Aorta (tissue), 5 donors: ENCODE results near the gene NEDD4L. TPM values are rescaled to one million over a fixed set of nuclear protein-coding genes. Genes with fewer than 3 reads are reported as not detected.

ENCODE experiments used
- ATAC-seq: fragments of 200-7000 bp; cut with Tn5 transposase; one replicate; pipeline ENCODE4 v1.9.1; 2022; ENCODE audit warnings: moderate library complexity; ENCODE audit not compliant: low FRiP score
- DNase-seq, 2 donors: peaks; one replicate each; pipeline ENCODE4 v3.0.0-alpha.2; 2020
- H3K27ac ChIP-seq, 2 donors: one replicate each; pipeline ENCODE4 v1.5.1; 2013; ENCODE audit warnings: low read length in 2 of 2, mild to moderate bottlenecking in 2 of 2, moderate library complexity in 2 of 2, control low read depth in 1 of 2, inconsistent platforms in 1 of 2, low read depth in 1 of 2
- H3K27me3 ChIP-seq, 2 donors: one replicate each; pipeline ENCODE4 v1.6.1; 2013; ENCODE audit warnings: control low read depth in 1 of 2, low read length in 1 of 2, mild to moderate bottlenecking in 1 of 2, moderate library complexity in 1 of 2; ENCODE audit not compliant: insufficient read depth in 2 of 2, control insufficient read depth in 1 of 2
- H3K36me3 ChIP-seq, 2 donors: one replicate each; pipeline ENCODE4 v1.6.1; 2013; ENCODE audit warnings: control low read depth in 1 of 2, low read length in 1 of 2, mild to moderate bottlenecking in 1 of 2; ENCODE audit not compliant: insufficient read depth in 2 of 2, control insufficient read depth in 1 of 2
- H3K4me1 ChIP-seq, 2 donors: one replicate each; pipeline ENCODE4 v1.6.1; 2013; ENCODE audit warnings: low read length in 2 of 2, control low read depth in 1 of 2, mild to moderate bottlenecking in 1 of 2, moderate library complexity in 1 of 2; ENCODE audit not compliant: insufficient read depth in 2 of 2, control insufficient read depth in 1 of 2
- H3K4me3 ChIP-seq, 2 donors: one replicate each; pipeline ENCODE4 v1.5.1; 2013; ENCODE audit warnings: low read length in 2 of 2, control low read depth in 1 of 2, mild to moderate bottlenecking in 1 of 2
- H3K9me3 ChIP-seq: one replicate; pipeline ENCODE4 v1.6.1; 2013; ENCODE audit warnings: mild to moderate bottlenecking, low read length; ENCODE audit not compliant: control insufficient read depth
- WGBS, 2 donors: extraction: QIAGEN DNeasy Blood & Tissue Kit; methylation state at CpG; one replicate each; pipeline ENCODE4 v1.1.7; 2013; 5-methylcytosine and 5-hydroxymethylcytosine counted together
- intact Hi-C, 2 donors: fragments of 100-400 bp; cut with DNase I; formaldehyde crosslinking; loops; one replicate each; pipeline versions ENCODE4 v1.14.2 to v1.15.0; 2022
- polyA plus RNA-seq, 2 donors: library from polyadenylated mRNA; stranded (reverse); fragments of 200-250 nt; gene quantifications; one replicate each; pipeline ENCODE4 v1.2.3, GENCODE V29; 2013
- total RNA-seq, 2 donors: library from RNA; stranded (reverse); fragmentation: NEBNext Ultra II Directional; extraction: Animal tissue kit (Norgen Biotek cat#: 25700); gene quantifications; one replicate each; pipeline ENCODE4 v1.2.1, GENCODE V29; 2021
- donor health status: healthy with polysubstance abuse.
- donor health status: Bipolar disorder and iron deficiency.
- donor health status: DM: no; HTN: no; CAD: no.
- donor health status: DM: no; HTN: no; CAD: no.
- donor health status: DM: yes; HTN: yes; CAD: no.

NEDD4L gene
- total and polyA plus RNA-seq, 4 donors, result 4.0 to 24.0 (median 17.8) TPM

- ATAC-seq, result no peak
- Histone ChIP-seq H3K4me3 (no peak overlapping the region), H3K27ac (no peak overlapping the region), H3K27me3 (peaks cover 0 to 3% of the 10 kb centered on the region in 2 donors), H3K4me1 (no peaks in the 10 kb centered on the region), H3K9me3 (no peaks in the 10 kb centered on the region), H3K36me3 (no peaks in the 10 kb centered on the region)
- DNase-seq, result no peak
- intact Hi-C loops, result no loop called here
- 94 to 95% methylated on average over 2 of the region's 2 CpGs for WGBS, 2 donors
These were observed 20.9 kb upstream of the NEDD4L start for GRCh38 chr18:58023108-58023507.

- DNase-seq (no peak), ATAC-seq (no peak)
- intact Hi-C loops, result no loop called here
- no peak overlapping the region for H3K4me3 ChIP-seq
- H3K27ac ChIP-seq, result no peak overlapping the region
- 42 to 46% methylated on average over 3 of the region's 3 CpGs for WGBS, 2 donors
- no peaks in the 10 kb centered on the region for H3K9me3 ChIP-seq
- no peaks in the 10 kb centered on the region for H3K36me3 ChIP-seq
- H3K27me3 ChIP-seq, result peaks cover 0 to 3% of the 10 kb centered on the region in 2 donors
- no peaks in the 10 kb centered on the region for H3K4me1 ChIP-seq
These were observed 19.9 kb upstream of the NEDD4L start for GRCh38 chr18:58024139-58024538.

DNA sequence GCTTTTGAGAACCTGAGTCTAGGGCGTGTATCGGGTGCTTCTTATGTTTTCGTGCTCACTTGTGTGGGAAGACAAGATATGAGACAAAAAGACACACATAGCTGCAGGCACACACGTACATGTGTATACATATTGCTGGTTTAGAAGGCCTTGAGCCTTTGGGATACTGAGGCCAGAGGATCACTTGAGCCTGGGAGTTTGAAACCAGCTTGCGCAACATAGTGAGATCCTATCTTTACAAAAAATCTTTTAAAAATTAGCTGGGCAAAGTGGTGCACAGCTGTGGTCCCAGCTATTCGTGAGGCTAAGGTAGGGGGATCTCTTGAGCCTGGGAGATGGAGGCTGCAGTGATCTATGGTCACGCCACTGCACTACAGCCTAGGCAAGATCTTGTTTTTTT is 18.8 kb upstream of the NEDD4L start:
- no peaks in the 10 kb centered on the region for H3K36me3 ChIP-seq
- WGBS, 2 donors, result 94 to 95% methylated on average over 7 of the region's 7 CpGs
- peaks cover 0 to 3% of the 10 kb centered on the region in 2 donors for H3K27me3 ChIP-seq
- ATAC-seq (no peak), DNase-seq (no peak)
- H3K9me3 ChIP-seq, result no peaks in the 10 kb centered on the region
- H3K4me3 ChIP-seq, result no peak overlapping the region
- no peaks in the 10 kb centered on the region for H3K4me1 ChIP-seq
- intact Hi-C loops, result no loop called here
- H3K27ac ChIP-seq, result no peak overlapping the region

DNA sequence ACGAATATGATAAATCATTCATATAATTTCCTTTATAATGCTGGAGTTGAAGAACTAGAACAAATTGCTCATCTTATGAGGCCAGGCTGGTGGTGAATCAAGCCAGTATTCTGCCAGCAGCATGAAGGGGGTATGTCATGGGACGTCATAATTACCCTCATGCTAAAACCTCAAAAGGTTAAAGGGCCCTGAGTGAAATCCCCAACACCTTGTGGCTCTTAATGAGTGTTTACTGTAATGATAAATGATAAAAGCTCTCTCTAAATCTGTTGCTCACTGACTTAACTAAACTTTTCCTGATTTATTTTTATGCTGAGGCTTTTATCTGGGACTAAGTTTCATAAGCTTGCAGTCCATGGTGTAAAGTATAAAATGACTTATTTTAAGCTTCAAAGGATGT is 18.3 kb upstream of the NEDD4L start:
- intact Hi-C loops, result no loop called here
- Histone ChIP-seq H3K27ac (no peak overlapping the region), H3K9me3 (no peaks in the 10 kb centered on the region), H3K4me3 (no peak overlapping the region), H3K27me3 (peaks cover 0 to 3% of the 10 kb centered on the region in 2 donors), H3K4me1 (no peaks in the 10 kb centered on the region), H3K36me3 (no peaks in the 10 kb centered on the region)
- 88 to 90% methylated on average over 2 of the region's 2 CpGs for WGBS, 2 donors
- DNase-seq, result no peak
- ATAC-seq, result no peak

DNA sequence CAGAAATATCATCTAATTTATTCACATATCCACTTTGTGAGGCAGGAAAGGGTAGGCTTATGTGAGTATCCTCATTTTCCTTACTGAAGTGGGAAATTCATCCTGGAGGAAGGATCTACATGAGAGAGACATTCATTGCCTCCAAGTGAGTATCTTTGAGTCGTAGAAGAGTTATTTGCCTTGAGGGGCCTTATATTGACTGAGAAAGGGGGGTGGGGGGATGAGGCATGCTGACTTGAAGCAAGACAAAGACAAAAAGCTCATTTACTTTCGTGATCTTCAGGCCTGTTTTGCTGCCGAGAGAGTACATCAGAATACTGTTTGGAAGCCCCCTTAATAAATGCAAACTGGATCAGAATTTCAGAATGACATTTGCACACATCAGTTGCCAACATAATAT is 17.6 kb upstream of the NEDD4L start:
- no peaks in the 10 kb centered on the region for H3K4me1 ChIP-seq
- intact Hi-C loops, result no loop called here
- 67 to 71% methylated on average over 3 of the region's 3 CpGs for WGBS, 2 donors
- H3K4me3 ChIP-seq, result no peak overlapping the region
- no peak overlapping the region for H3K27ac ChIP-seq
- DNase-seq, result no peak
- no peak for ATAC-seq
- H3K36me3 ChIP-seq, result no peaks in the 10 kb centered on the region
- no peaks in the 10 kb centered on the region for H3K9me3 ChIP-seq
- H3K27me3 ChIP-seq, result peaks cover 0 to 3% of the 10 kb centered on the region in 2 donors

DNA sequence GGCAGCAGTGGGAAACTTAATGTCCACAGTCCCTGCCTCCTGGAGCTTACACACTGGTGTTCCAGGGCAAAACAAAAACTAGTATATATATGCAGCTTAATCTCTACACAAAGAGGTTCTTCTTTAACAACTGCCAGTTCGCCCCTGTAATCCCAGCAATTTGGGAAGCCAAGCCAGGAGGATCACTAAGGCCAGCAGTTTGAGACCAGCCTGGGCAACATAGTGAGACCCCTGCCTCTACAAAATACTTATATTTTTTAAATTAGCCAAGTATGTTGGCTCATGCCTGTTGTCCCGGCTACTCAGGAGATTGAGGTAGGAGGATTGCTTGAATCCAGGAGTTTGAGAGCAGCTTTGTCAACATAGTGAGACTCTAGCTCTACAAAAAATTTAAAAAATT is 17.2 kb upstream of the NEDD4L start:
- no peak for DNase-seq
- Histone ChIP-seq H3K36me3 (no peaks in the 10 kb centered on the region), H3K27ac (no peak overlapping the region), H3K27me3 (peaks cover 0 to 3% of the 10 kb centered on the region in 2 donors), H3K9me3 (no peaks in the 10 kb centered on the region), H3K4me3 (no peak overlapping the region), H3K4me1 (no peaks in the 10 kb centered on the region)
- intact Hi-C loops, result no loop called here
- WGBS, 2 donors, result 48 to 49% methylated on average over 2 of the region's 2 CpGs
- no peak for ATAC-seq

DNA sequence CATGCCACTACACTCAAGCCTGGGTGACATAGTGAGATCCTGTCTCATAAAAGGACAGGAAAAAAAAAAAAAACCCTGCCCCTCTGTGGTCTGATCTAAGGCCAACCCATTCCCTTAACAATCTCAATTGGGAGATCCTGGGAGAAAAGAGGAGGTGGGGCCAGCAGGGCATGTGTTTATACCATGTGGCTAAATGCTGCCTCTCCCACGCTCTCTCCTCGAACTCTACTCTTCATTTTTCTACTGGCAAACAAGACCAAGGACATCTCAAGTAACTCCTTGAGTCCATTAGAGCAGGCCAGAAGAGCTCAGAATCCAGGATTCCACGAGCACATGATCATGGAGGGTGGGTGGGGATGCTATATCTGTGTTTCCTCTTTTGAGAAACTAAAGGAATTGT is 16.7 kb upstream of the NEDD4L start:
- Histone ChIP-seq H3K4me3 (no peak overlapping the region), H3K36me3 (no peaks in the 10 kb centered on the region), H3K27ac (no peak overlapping the region), H3K4me1 (no peaks in the 10 kb centered on the region), H3K9me3 (no peaks in the 10 kb centered on the region), H3K27me3 (peaks cover 0 to 3% of the 10 kb centered on the region in 2 donors)
- ATAC-seq (no peak), DNase-seq (no peak)
- intact Hi-C loops, result no loop called here
- WGBS, 2 donors, result 86 to 90% methylated on average over 3 of the region's 3 CpGs

DNA sequence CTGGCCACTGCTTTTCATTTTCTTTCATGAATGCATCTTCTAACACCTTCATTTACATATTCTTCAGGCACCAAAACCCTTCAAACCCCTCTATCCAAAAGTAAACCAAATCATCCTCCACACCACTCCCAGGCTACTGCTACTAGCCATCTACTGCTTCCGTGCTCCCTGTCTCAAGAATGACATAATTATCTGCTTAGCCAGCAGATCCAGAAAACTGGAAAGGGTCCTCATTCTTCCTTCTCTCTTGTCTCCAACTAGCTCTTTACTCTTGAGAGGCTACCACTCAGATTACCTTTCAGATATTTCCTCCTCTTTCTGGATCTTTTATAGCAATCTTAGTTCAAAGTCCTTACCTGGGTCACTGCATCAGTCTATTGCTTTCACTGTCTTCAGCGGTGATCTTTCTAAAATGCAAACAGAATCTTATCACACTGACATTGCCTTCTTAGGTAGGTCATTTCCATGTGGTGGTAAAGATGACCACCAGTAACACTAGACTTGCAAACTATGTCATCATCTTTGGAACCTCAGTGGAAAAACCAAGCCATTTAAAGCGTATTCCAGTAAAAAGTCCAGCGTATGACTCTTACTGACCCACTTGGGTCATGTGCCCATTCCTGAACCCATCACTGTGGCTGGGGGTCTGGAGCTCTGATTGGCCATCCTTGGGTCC is 15.8 kb upstream of the NEDD4L start:
- no peak overlapping the region for H3K27ac ChIP-seq
- intact Hi-C loops, result no loop called here
- H3K9me3 ChIP-seq, result no peaks in the 10 kb centered on the region
- no peaks in the 10 kb centered on the region for H3K36me3 ChIP-seq
- no peak for DNase-seq
- WGBS, 2 donors, result 93 to 96% methylated on average over 4 of the region's 4 CpGs
- no peak overlapping the region for H3K4me3 ChIP-seq
- no peak for ATAC-seq
- H3K27me3 ChIP-seq, result peaks cover 0 to 3% of the 10 kb centered on the region in 2 donors
- H3K4me1 ChIP-seq, result no peaks in the 10 kb centered on the region

DNA sequence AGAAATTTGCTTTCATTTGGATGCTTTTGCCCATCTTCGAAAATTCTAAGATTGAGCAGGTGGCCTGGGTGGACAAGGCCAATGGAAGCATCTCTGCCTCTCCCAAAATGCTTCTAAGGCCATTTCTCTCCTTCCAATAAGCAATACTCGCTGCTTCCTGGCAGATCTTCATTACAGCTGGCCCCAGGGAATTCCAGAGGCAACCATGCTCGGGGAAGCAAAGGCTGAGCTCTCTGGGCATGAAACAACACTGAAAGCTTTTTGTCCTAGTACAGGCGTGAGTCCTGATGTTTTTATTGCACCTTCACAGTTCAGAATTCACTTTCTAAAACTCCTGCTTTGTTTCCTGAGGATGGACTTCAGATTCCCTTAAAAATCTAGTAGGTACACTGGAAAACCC is 11.8 kb upstream of the NEDD4L start:
- no peak overlapping the region for H3K4me3 ChIP-seq
- intact Hi-C loops, result no loop called here
- WGBS, 2 donors, result 51 to 62% methylated on average over 4 of the region's 4 CpGs
- DNase-seq (no peak), ATAC-seq (no peak)
- peaks cover 1% of the 10 kb centered on the region for H3K9me3 ChIP-seq
- H3K36me3 ChIP-seq, result no peaks in the 10 kb centered on the region
- no peaks in the 10 kb centered on the region for H3K27me3 ChIP-seq
- no peak overlapping the region for H3K27ac ChIP-seq
- no peaks in the 10 kb centered on the region for H3K4me1 ChIP-seq
